ENCODE results near the gene TMEM247. TPM values are rescaled to one million over a fixed set of nuclear protein-coding genes. Genes with fewer than 3 reads are reported as not detected.

Gene TMEM247
- total RNA-seq, 1 experiment from 2014 or later, result not detected

GRCh38 chr2:46503686-46504085 lies 24.3 kb downstream of the TMEM247 start (continued):
- TF ChIP-seq FOXP4 (CRISPR knock-in tag; IDR thresholded peaks at IDR 0.05) (no peak), USF2 (CRISPR knock-in tag; IDR thresholded peaks at IDR 0.05) (no peak), MLX (CRISPR knock-in tag; IDR thresholded peaks at IDR 0.05) (no peak), SP1 (CRISPR knock-in tag; conservative IDR thresholded peaks at IDR 0.05) (no peak), JAZF1 (CRISPR knock-in tag; IDR thresholded peaks at IDR 0.05) (no peak)

- Mint-ChIP-seq H3K4me1 (peaks cover 28% of the 10 kb centered on the region), H3K9me3 (no peaks in the 10 kb centered on the region), H3K27ac (no peak overlapping the region), H3K27me3 (ENCODE audit: low read depth) (peaks cover 13% of the 10 kb centered on the region), H3K4me3 (no peak overlapping the region), H3K36me3 (no peaks in the 10 kb centered on the region)
- DNase-seq (ENCODE audit: low spot score), result no peak
- ChIA-PET CTCF (no interaction called here), POLR2A (no interaction called here)
- no peak for ATAC-seq
- TF ChIP-seq E2F4 (CRISPR knock-in tag; IDR thresholded peaks at IDR 0.05; ENCODE audit: borderline replicate concordance, low read depth), result no peak
- no peak for TF ChIP-seq ZMAT4 (CRISPR knock-in tag; IDR thresholded peaks at IDR 0.05)
- TF ChIP-seq AR (CRISPR knock-in tag; IDR thresholded peaks at IDR 0.05), result no peak
- TF ChIP-seq ELF4 (CRISPR knock-in tag; IDR thresholded peaks at IDR 0.05; ENCODE audit: low read depth), result no peak
- TF ChIP-seq MYBL2 (CRISPR knock-in tag; IDR thresholded peaks at IDR 0.05), result no peak
- no peak for TF ChIP-seq JAZF1 (CRISPR knock-in tag; IDR thresholded peaks at IDR 0.05)
- TF ChIP-seq FOXK1 (CRISPR knock-in tag; IDR thresholded peaks at IDR 0.05), result no peak
- TF ChIP-seq ESRRA (CRISPR knock-in tag; IDR thresholded peaks at IDR 0.05; ENCODE audit: borderline replicate concordance), result no peak
- no peak for TF ChIP-seq ZNF512 (CRISPR knock-in tag; IDR thresholded peaks at IDR 0.05; ENCODE audit: borderline replicate concordance)
Measured at GRCh38 chr2:46504221-46504620, 24.9 kb downstream of the TMEM247 start.

Data from WTC11 (cell line).